C4-2B (cell line): ENCODE data around the gene KPTN.

Experiments
- H3K27ac ChIP-seq: fragments of 450-650 bp; 2 replicates; pipeline ENCODE4 v1.5.1; 2017
- ZFX ChIP-seq: fragments of 450-650 bp; IDR thresholded peaks from 2 replicates; pipeline ENCODE4 v1.6.1; 2017
- TF ChIP-seq, protein P1 (sequence below): fragments of 450-650 bp; conservative IDR thresholded peaks from 2 replicates; pipeline ENCODE4 v1.5.1; 2017; ENCODE audit warnings: mild to moderate bottlenecking

The KPTN gene

DNA sequence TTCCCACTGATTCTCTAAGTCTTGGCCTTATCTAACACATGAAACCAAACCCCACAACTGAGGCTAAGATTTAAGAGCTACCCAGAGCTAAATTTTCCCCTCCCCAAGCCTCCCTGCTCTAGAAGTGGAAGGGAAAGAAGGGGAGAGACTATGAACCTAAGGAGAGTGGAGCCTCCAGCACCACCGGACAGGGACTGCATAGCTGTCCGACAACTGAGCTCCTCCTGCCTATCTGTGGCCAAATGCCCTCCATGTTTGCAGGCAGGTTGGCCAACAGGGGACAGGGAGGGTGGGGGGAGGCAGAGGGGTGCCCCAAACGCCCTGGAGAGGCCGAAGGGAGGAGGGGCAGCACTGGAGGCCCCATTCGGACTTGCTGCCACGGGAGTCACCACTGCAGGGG, 36.8 kb upstream of the KPTN start:
- no peak overlapping the region for H3K27ac ChIP-seq

DNA sequence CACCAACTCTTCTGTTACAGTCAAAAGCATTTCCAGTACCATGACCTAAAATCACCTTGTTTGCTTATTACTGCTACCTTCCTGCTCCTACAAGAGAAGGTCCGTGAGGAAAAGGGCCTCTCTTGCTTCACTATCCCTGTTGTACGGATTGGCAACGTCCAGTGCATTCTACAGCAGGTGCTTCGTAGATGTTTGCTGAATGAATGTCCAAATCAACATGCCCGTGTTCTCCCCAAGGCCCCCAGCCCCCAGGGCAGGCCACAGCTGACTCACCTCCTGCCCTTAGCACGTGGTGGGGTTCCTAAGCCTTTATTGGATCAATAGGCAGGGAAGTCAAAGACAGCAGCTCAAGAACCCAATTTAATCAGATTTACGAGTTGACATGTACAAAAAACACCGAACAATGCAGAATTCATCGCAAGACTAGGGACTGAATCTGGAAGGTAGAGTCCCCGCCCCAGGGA, 36.4 kb upstream of the KPTN start:
- H3K27ac ChIP-seq = no peak overlapping the region
- TF ChIP-seq, protein P1, sequence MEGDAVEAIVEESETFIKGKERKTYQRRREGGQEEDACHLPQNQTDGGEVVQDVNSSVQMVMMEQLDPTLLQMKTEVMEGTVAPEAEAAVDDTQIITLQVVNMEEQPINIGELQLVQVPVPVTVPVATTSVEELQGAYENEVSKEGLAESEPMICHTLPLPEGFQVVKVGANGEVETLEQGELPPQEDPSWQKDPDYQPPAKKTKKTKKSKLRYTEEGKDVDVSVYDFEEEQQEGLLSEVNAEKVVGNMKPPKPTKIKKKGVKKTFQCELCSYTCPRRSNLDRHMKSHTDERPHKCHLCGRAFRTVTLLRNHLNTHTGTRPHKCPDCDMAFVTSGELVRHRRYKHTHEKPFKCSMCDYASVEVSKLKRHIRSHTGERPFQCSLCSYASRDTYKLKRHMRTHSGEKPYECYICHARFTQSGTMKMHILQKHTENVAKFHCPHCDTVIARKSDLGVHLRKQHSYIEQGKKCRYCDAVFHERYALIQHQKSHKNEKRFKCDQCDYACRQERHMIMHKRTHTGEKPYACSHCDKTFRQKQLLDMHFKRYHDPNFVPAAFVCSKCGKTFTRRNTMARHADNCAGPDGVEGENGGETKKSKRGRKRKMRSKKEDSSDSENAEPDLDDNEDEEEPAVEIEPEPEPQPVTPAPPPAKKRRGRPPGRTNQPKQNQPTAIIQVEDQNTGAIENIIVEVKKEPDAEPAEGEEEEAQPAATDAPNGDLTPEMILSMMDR = no peak
- TF ChIP-seq ZFX = no peak

More for the DNA sequence above, 36.8 kb upstream of the KPTN start:
- TF ChIP-seq, protein P1 = no peak
- TF ChIP-seq ZFX = no peak

DNA sequence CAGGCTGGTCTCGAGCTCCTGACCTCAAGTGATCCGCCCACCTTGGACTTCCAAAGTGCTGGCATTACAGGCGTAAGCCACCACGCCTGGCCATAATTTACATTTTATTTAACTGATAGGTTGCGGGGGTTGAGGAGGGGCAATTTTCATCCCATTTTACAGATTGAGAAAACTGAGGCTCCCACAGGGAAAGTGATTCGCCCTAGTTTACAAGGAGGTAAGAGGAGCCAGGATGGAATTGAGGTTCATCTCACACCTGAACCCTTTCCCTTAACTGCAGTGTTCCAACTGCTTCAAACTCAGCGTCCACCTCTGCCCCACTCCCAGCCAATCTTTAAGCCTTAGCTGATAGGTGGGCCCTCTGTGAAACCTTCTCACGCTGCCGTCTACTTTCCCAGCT, 34.8 kb upstream of the KPTN start:
- TF ChIP-seq, protein P1 = no peak
- no peak for TF ChIP-seq ZFX
- H3K27ac ChIP-seq = no peak overlapping the region

DNA sequence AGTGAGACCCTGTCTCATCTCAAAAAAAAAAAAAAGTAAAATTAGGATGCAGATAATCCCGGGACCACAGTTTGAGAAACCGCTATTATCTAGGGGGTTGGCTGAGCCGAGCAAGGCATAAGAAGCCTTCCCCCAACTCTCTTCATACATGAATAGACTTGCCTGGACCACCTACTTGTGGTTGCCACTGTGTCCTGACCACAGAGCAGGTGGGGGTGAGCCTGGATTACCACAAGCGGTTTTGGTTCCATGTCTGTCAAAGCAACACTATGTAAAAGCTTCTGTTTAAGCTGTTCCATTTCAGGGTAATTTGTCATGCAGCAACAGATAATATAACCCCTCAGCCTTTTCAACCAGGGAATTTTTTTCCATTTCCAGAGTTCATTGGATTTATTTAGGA, 34.1 kb upstream of the KPTN start:
- no peak overlapping the region for H3K27ac ChIP-seq
- TF ChIP-seq ZFX = no peak
- TF ChIP-seq, protein P1 = no peak

DNA sequence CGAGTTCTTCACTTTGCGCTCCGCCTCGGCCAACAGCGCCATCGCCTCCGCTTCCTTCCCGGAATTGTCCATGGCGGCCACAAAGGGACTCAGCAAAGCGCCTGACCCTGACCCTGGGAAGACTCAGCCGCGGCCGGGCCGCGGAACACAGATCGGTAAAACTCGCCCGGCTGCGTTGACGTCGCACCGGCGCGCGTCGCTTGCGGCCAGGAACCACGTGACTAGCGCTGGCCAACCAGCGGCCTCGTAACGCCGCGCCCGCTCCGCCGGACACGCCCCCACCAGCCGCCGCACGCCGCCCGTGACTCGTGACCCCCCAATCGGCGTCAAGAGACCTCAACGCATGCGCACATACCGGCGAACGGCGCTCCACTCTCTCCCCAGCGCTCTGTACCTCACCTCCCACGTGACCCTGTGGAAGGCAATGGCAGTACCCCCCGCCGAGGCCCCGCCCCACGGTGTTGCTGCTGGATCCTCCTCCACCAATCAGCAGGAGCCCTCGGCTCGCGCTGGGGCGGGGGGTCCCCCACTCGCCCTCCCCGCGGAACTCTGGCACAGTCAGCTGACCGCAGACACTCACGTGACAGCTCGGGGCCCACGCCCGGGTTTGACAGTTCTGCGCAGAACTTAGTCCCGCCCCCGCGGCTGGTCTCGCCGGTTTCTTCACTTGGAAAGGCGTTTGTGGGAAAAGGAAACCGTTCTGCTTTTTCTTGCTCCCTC, 31.0 kb upstream of the KPTN start, which contains the start of gene NAPA:
Gene NAPA, minus strand, starts transcription at position 195 of the 720 bp plus-strand sequence. Its CDS starts 123 bp downstream, at position 72.
- no peak for TF ChIP-seq ZFX
- TF ChIP-seq, protein P1 = no peak
- peak within 1 kb of the TSS; percentile 96 for H3K27ac ChIP-seq

DNA sequence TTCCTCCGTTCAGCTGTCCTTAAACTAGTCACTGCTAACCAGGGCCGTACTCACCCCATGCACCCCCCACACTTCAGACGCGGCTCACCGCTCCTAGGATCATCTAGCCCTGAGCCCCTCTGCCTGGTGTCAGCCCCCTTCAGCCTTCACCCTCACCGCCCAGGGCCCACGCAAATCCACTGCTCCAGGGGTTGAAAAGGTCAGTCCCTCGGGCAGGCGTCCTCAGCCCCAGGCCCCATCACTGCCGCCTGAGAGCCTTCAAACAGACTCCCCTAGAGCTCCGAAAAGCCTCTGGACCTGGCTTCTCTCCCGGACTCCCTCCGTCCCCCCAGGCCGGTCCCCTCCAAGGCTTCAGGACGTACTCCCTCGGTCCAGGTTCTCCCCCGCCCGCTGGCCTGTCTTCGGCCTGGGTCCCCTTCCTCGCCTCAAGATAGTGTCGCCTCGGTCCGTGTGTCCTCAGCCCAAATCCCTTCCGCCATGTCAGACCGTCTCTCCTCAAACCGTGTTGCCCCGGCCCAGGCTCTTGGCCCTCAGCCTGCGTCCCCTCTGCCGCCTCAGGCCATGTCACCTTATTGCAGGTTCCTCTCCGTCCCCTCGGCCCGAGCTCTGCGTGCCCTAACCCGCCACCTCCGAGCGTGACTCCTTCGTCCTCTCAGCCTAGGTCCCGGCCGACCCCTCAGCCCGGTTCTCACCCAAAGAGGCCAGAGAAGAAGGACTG, 30.3 kb upstream of the KPTN start:
- H3K27ac ChIP-seq = peak overlapping the region; percentile 96
- 0 out of 2 replicates have a peak, but pooled peaks have one; percentile 15 for TF ChIP-seq ZFX
- TF ChIP-seq, protein P1 = no peak

DNA sequence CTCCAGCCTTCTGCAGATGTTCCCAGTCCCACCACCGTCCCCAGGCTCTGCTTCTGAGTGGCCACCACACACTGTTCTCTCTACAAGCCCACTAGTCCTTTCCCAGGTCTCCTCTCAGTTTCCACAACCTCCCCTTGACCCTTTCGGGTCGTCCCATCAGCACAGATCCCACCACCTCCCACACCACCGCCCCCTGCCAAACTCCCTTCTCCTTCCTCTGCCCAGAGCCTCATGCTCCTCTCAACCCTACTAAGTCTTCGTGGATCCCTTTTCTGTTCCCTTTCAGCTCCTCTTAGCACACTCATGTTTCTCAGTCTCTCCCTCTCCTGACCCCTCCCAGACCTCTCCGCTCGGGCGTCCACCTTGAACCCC, 28.9 kb upstream of the KPTN start:
- no peak for TF ChIP-seq ZFX
- TF ChIP-seq, protein P1 = no peak
- H3K27ac ChIP-seq = peak overlapping the region; percentile 96
